HepG2 (cell line): ENCODE data around the gene CIB2. TPM values are rescaled to one million over a fixed set of nuclear protein-coding genes. Genes with fewer than 3 reads are reported as not detected.
A peak's percentile ranks its signal among the peaks of the same experiment; 100 is the strongest.

Source experiments
- ARNT2 ChIP-seq: sonication (generic); formaldehyde crosslinking; IDR thresholded peaks from 2 replicates; pipeline ENCODE4 v1.8.0; 2022; ENCODE audit warnings: mild to moderate bottlenecking, low read depth, missing genetic modification reagents, moderate library complexity
- HBP1 ChIP-seq: IDR thresholded peaks from 2 replicates; pipeline ENCODE4 v1.6.1; 2016; ENCODE audit warnings: low read depth, control low read depth
- HIC2 ChIP-seq: sonication (generic); formaldehyde crosslinking; IDR thresholded peaks from 2 replicates; pipeline ENCODE4 v1.9.0; 2022; ENCODE audit warnings: low read depth, missing genetic modification reagents
- JUND ChIP-seq: sonication (generic); formaldehyde crosslinking; IDR thresholded peaks from 2 replicates; pipeline ENCODE4 v1.8.0; 2022; ENCODE audit warnings: mild to moderate bottlenecking, missing genetic modification reagents
- KMT2B ChIP-seq: IDR thresholded peaks from 2 replicates; pipeline ENCODE4 v1.6.1; 2016; ENCODE audit warnings: missing genetic modification reagents, missing compliant biosample characterization
- PRDM10 ChIP-seq: sonication (generic); formaldehyde crosslinking; IDR thresholded peaks from 2 replicates; pipeline ENCODE4 v1.4.0; 2020; ENCODE audit warnings: low read depth, missing genetic modification reagents
- REPIN1 ChIP-seq: sonication (generic); formaldehyde crosslinking; IDR thresholded peaks from 2 replicates; pipeline ENCODE4 v1.8.0; 2022; ENCODE audit warnings: missing genetic modification reagents, low read depth, mild to moderate bottlenecking, borderline replicate concordance
- RFXAP ChIP-seq: sonication (generic); formaldehyde crosslinking; IDR thresholded peaks from 2 replicates; pipeline ENCODE4 v1.4.0; 2020; ENCODE audit warnings: missing genetic modification reagents, borderline replicate concordance
- SNAI1 ChIP-seq: sonication (generic); formaldehyde crosslinking; IDR thresholded peaks from 2 replicates; pipeline ENCODE4 v1.5.0; 2020; ENCODE audit warnings: mild to moderate bottlenecking, missing genetic modification reagents, borderline replicate concordance
- STAT6 ChIP-seq: sonication (generic); formaldehyde crosslinking; IDR thresholded peaks from 2 replicates; pipeline ENCODE4 v1.4.0; 2020; ENCODE audit warnings: missing genetic modification reagents, mild to moderate bottlenecking, borderline replicate concordance
- ZBTB38 ChIP-seq: sonication (generic); formaldehyde crosslinking; IDR thresholded peaks from 2 replicates; pipeline ENCODE4 v1.5.1; 2020; ENCODE audit warnings: mild to moderate bottlenecking, missing genetic modification reagents
- ZBTB43 ChIP-seq: sonication (generic); formaldehyde crosslinking; conservative IDR thresholded peaks from 2 replicates; pipeline ENCODE4 v1.4.0; 2020; ENCODE audit warnings: missing genetic modification reagents
- ZFP90 ChIP-seq: sonication (generic); formaldehyde crosslinking; IDR thresholded peaks from 2 replicates; pipeline ENCODE4 v1.8.0; 2022; ENCODE audit warnings: missing genetic modification reagents, mild to moderate bottlenecking, inconsistent platforms, borderline replicate concordance
- ZNF263 ChIP-seq: sonication (generic); formaldehyde crosslinking; IDR thresholded peaks from 2 replicates; pipeline ENCODE4 v1.4.0; 2020; ENCODE audit warnings: missing genetic modification reagents
- ZNF34 ChIP-seq: sonication (generic); formaldehyde crosslinking; IDR thresholded peaks from 2 replicates; pipeline ENCODE4 v1.4.0; 2020; ENCODE audit warnings: mild to moderate bottlenecking, missing genetic modification reagents, borderline replicate concordance
- ZNF431 ChIP-seq: sonication (generic); formaldehyde crosslinking; IDR thresholded peaks from 2 replicates; pipeline ENCODE4 v1.9.0; 2022; ENCODE audit warnings: missing genetic modification reagents, low read depth, mild to moderate bottlenecking, borderline replicate concordance
- polyA plus RNA-seq, 8 experiments: library from polyadenylated mRNA; depleted of rRNA in 3 of 8; stranded (reverse) in 7 of 8; unstranded in 1 of 8; fragments of >200 nt; fragmentation: Illumina TruSeq in 4 of 8; extraction: Trizol in 4 of 8; gene quantifications; 2 replicates each; pipeline versions ENCODE4 v1.2.1 to v1.2.3, GENCODE V29; 2011 to 2016; ENCODE audit warnings: low read depth in 4 of 8, missing spikeins in 1 of 8, mixed read lengths in 1 of 8; ENCODE audit not compliant: insufficient read depth in 1 of 8
- total RNA-seq, 5 experiments: library from RNA; depleted of rRNA; stranded (reverse); fragments of >200 nt; fragmentation: Illumina TruSeq; extraction: Trizol; gene quantifications; 2 replicates each; pipeline ENCODE4 v1.2.3, GENCODE V29; 2016; ENCODE audit warnings: low read depth in 1 of 5

The CIB2 gene
- total and polyA plus RNA-seq, 2 of the 13 experiments (the other 11 are each of a cell fraction or from before 2014, with no cell fraction given), result 1.4 to 1.5 TPM

GRCh38 chr15:78055919-78056713, 75.1 kb downstream of the CIB2 start (continued):
- no peak for TF ChIP-seq ZBTB43
- TF ChIP-seq PRDM10 (CRISPR knock-in tag), result no peak
- no peak for TF ChIP-seq HIC2 (CRISPR knock-in tag)
- no peak for TF ChIP-seq STAT6 (CRISPR knock-in tag)
- TF ChIP-seq ZNF431 (CRISPR knock-in tag), result no peak
- TF ChIP-seq ARNT2 (CRISPR knock-in tag), result no peak
- TF ChIP-seq HBP1, result no peak
- no peak for TF ChIP-seq ZBTB38
- no peak for TF ChIP-seq RFXAP (CRISPR knock-in tag)
- peak; percentile 36 for TF ChIP-seq ZNF263 (CRISPR knock-in tag)
- TF ChIP-seq ZNF34 (CRISPR knock-in tag), result no peak
- TF ChIP-seq JUND (CRISPR knock-in tag), result no peak
- no peak for TF ChIP-seq SNAI1 (CRISPR knock-in tag)
- TF ChIP-seq KMT2B (CRISPR knock-in tag), result no peak
- no peak for TF ChIP-seq REPIN1 (CRISPR knock-in tag)
- no peak for TF ChIP-seq ZFP90 (CRISPR knock-in tag)
